Skeletal muscle tissue (tissue), 4 donors: ENCODE results near the gene KRT8. TPM values are rescaled to one million over a fixed set of nuclear protein-coding genes. Genes with fewer than 3 reads are reported as not detected.

Experiments used
- H3K27ac ChIP-seq: one replicate; pipeline ENCODE4 v1.7.0; 2013; ENCODE audit warnings: mild to moderate bottlenecking, low read depth, low read length, inconsistent platforms
- H3K27me3 ChIP-seq, 3 donors: one replicate each; pipeline ENCODE4 v1.7.0; 2013; ENCODE audit warnings: low read length in 3 of 3; ENCODE audit not compliant: control insufficient read depth in 3 of 3, insufficient read depth in 3 of 3
- H3K36me3 ChIP-seq, 3 donors: one replicate each; pipeline ENCODE4 v1.7.0; 2013; ENCODE audit warnings: low read length in 3 of 3; ENCODE audit not compliant: control insufficient read depth in 3 of 3, insufficient read depth in 3 of 3
- H3K4me1 ChIP-seq, 3 donors: one replicate each; pipeline ENCODE4 v1.7.0; 2013; ENCODE audit warnings: low read length in 3 of 3, mild to moderate bottlenecking in 3 of 3; ENCODE audit not compliant: control insufficient read depth in 3 of 3, insufficient read depth in 3 of 3
- H3K4me3 ChIP-seq, 3 donors: one replicate each; pipeline ENCODE4 v1.7.0; 2013; ENCODE audit warnings: low read length in 3 of 3
- H3K9ac ChIP-seq, 3 donors: one replicate each; pipeline ENCODE4 v1.7.0; 2013; ENCODE audit warnings: low read length in 3 of 3, mild to moderate bottlenecking in 3 of 3, moderate library complexity in 2 of 3, low read depth in 1 of 3
- H3K9me3 ChIP-seq, 3 donors: one replicate each; pipeline ENCODE4 v1.7.0; 2013; ENCODE audit warnings: low read length in 3 of 3; ENCODE audit not compliant: control insufficient read depth in 3 of 3
- total RNA-seq: library from RNA; depleted of rRNA; stranded (reverse); fragments of >200 nt; gene quantifications from one replicate; pipeline ENCODE4 v1.2.3, GENCODE V29; 2014
- donor health status: Osteomylitis.

Gene KRT8
- total RNA-seq, 1 donor from 2014 or later, result 1.6 TPM

GRCh38 chr12:52874573-52875435, 30.1 kb downstream of the KRT8 start:
- H3K9ac ChIP-seq, result peak overlapping the region in 1 of 3 donors; percentile 68
- H3K4me3 ChIP-seq, result peak overlapping the region in 2 of 3 donors; percentile 55 to 60
- no peaks in the 10 kb centered on the region for H3K36me3 ChIP-seq
- no peaks in the 10 kb centered on the region for H3K9me3 ChIP-seq
- peaks cover 22 to 28% (median 27%) of the 10 kb centered on the region in 3 donors for H3K4me1 ChIP-seq
- peaks cover 0 to 2% (median 0%) of the 10 kb centered on the region in 3 donors for H3K27me3 ChIP-seq
- no peak overlapping the region for H3K27ac ChIP-seq

GRCh38 chr12:52873832-52874572, 30.9 kb downstream of the KRT8 start:
- peak overlapping the region; percentile 30 to 68 (median 64) for H3K9ac ChIP-seq
- peaks cover 14 to 24% (median 20%) of the 10 kb centered on the region in 3 donors for H3K4me1 ChIP-seq
- H3K27ac ChIP-seq, result peak overlapping the region; percentile 25
- H3K4me3 ChIP-seq, result peak overlapping the region; percentile 55 to 63 (median 61)
- H3K27me3 ChIP-seq, result peaks cover 0 to 2% (median 0%) of the 10 kb centered on the region in 3 donors
- no peaks in the 10 kb centered on the region for H3K36me3 ChIP-seq
- no peaks in the 10 kb centered on the region for H3K9me3 ChIP-seq

GRCh38 chr12:52873513-52873831, 31.4 kb downstream of the KRT8 start:
- Histone ChIP-seq H3K27me3 (peaks cover 0 to 2% (median 0%) of the 10 kb centered on the region in 3 donors), H3K36me3 (no peaks in the 10 kb centered on the region), H3K4me1 (peaks cover 14 to 24% (median 20%) of the 10 kb centered on the region in 3 donors), H3K27ac (peak overlapping the region; percentile 25), H3K9ac (peak overlapping the region; percentile 30 to 68 (median 64)), H3K4me3 (peak overlapping the region; percentile 43 to 63 (median 61)), H3K9me3 (no peaks in the 10 kb centered on the region)

- no peak overlapping the region for H3K9ac ChIP-seq
- H3K4me3 ChIP-seq, result no peak overlapping the region
- H3K36me3 ChIP-seq, result no peaks in the 10 kb centered on the region
- no peaks in the 10 kb centered on the region for H3K9me3 ChIP-seq
- peaks cover 14 to 24% (median 20%) of the 10 kb centered on the region in 3 donors for H3K4me1 ChIP-seq
- peaks cover 0 to 2% (median 0%) of the 10 kb centered on the region in 3 donors for H3K27me3 ChIP-seq
- no peak overlapping the region for H3K27ac ChIP-seq
Measured at GRCh38 chr12:52872644-52873389, 32.1 kb downstream of the KRT8 start.

- no peaks in the 10 kb centered on the region for H3K9me3 ChIP-seq
- no peaks in the 10 kb centered on the region for H3K36me3 ChIP-seq
- no peak overlapping the region for H3K4me3 ChIP-seq
- no peak overlapping the region for H3K27ac ChIP-seq
- H3K27me3 ChIP-seq, result peaks cover 0 to 2% (median 0%) of the 10 kb centered on the region in 3 donors
- peaks cover 14 to 24% (median 20%) of the 10 kb centered on the region in 3 donors for H3K4me1 ChIP-seq
- no peak overlapping the region for H3K9ac ChIP-seq
Measured at GRCh38 chr12:52871291-52872039, 33.4 kb downstream of the KRT8 start.

- Histone ChIP-seq H3K4me1 (peaks cover 14 to 24% (median 20%) of the 10 kb centered on the region in 3 donors), H3K27ac (no peak overlapping the region), H3K9me3 (no peaks in the 10 kb centered on the region), H3K9ac (no peak overlapping the region), H3K4me3 (no peak overlapping the region), H3K36me3 (no peaks in the 10 kb centered on the region), H3K27me3 (peaks cover 0 to 2% (median 0%) of the 10 kb centered on the region in 3 donors)
Measured at GRCh38 chr12:52870361-52871290, 34.2 kb downstream of the KRT8 start.

GRCh38 chr12:52867642-52868041, 37.2 kb downstream of the KRT8 start:
- H3K27ac ChIP-seq, result no peak overlapping the region
- H3K9ac ChIP-seq, result no peak overlapping the region
- H3K36me3 ChIP-seq, result no peaks in the 10 kb centered on the region
- peaks cover 0 to 13% (median 7%) of the 10 kb centered on the region in 3 donors for H3K4me1 ChIP-seq
- H3K9me3 ChIP-seq, result no peaks in the 10 kb centered on the region
- no peaks in the 10 kb centered on the region for H3K27me3 ChIP-seq
- H3K4me3 ChIP-seq, result no peak overlapping the region

GRCh38 chr12:52867152-52867551, 37.7 kb downstream of the KRT8 start:
- Histone ChIP-seq H3K36me3 (no peaks in the 10 kb centered on the region), H3K27me3 (no peaks in the 10 kb centered on the region), H3K9ac (no peak overlapping the region), H3K27ac (no peak overlapping the region), H3K4me1 (peaks cover 0 to 13% (median 7%) of the 10 kb centered on the region in 3 donors), H3K9me3 (no peaks in the 10 kb centered on the region), H3K4me3 (no peak overlapping the region)
